ENCODE results near the gene TIGD6.
"Not testable (repeated sequence)": the region's sequence is repeated elsewhere in the genome, so short reads cannot be mapped to it uniquely, and the experiment has no call there.

TIGD6 gene

GRCh38 chr5:149969181-149969930, 31.1 kb downstream of the TIGD6 start:
- no peak for DNase-seq (ENCODE audit: low spot score)

GRCh38 chr5:149966946-149967345, 33.5 kb downstream of the TIGD6 start:
- DNase-seq (ENCODE audit: low spot score): no peak

- DNase-seq (ENCODE audit: low spot score): no peak
Observed at GRCh38 chr5:149963729-149964128, 36.7 kb downstream of the TIGD6 start.

- DNase-seq (ENCODE audit: low spot score): no peak
Observed at GRCh38 chr5:149962601-149963300, 37.7 kb downstream of the TIGD6 start.

- peak; percentile 56 for DNase-seq (ENCODE audit: low spot score)
Observed at GRCh38 chr5:149961957-149962409, 38.5 kb downstream of the TIGD6 start.

GRCh38 chr5:149961186-149961685, 39.2 kb downstream of the TIGD6 start:
- no peak for DNase-seq (ENCODE audit: low spot score)

GRCh38 chr5:149960272-149961185, 39.9 kb downstream of the TIGD6 start, which contains the start of gene SLC26A2:
TSS of gene SLC26A2 (plus strand) at chr5:149960758. CDS start at chr5:149977653, 16,895 bp downstream.
- DNase-seq (ENCODE audit: low spot score): peak; percentile 97

GRCh38 chr5:149959406-149960236, 40.8 kb downstream of the TIGD6 start:
- peak; percentile 79 for DNase-seq (ENCODE audit: low spot score)

GRCh38 chr5:149957855-149958254, 42.6 kb downstream of the TIGD6 start:
- DNase-seq (ENCODE audit: low spot score): no peak

GRCh38 chr5:149956685-149957084, 43.8 kb downstream of the TIGD6 start:
- no peak for DNase-seq (ENCODE audit: low spot score)

- DNase-seq (ENCODE audit: low spot score): no peak
Observed at GRCh38 chr5:149954798-149955197, 45.7 kb downstream of the TIGD6 start.

- no peak for DNase-seq (ENCODE audit: low spot score)
Observed at GRCh38 chr5:149953436-149954121, 46.9 kb downstream of the TIGD6 start.

- no peak for DNase-seq (ENCODE audit: low spot score)
Observed at GRCh38 chr5:149951138-149951749, 49.2 kb downstream of the TIGD6 start.

- DNase-seq (ENCODE audit: low spot score): no peak
Observed at GRCh38 chr5:149948993-149949392, 51.5 kb downstream of the TIGD6 start.

- DNase-seq (ENCODE audit: low spot score): no peak
Observed at GRCh38 chr5:149946118-149946517, 54.3 kb downstream of the TIGD6 start.

GRCh38 chr5:149944666-149945065, 55.8 kb downstream of the TIGD6 start, which contains the start of gene PDE6A:
TSS of gene PDE6A (minus strand) at chr5:149944793. CDS start at chr5:149944673, 120 bp downstream.
- no peak for DNase-seq (ENCODE audit: low spot score)

GRCh38 chr5:149943177-149943949, 57.1 kb downstream of the TIGD6 start:
- not testable (repeated sequence) for DNase-seq (ENCODE audit: low spot score)

Data from hematopoietic multipotent progenitor cell treated with erythropoietin and hydrocortisone succinate and interleukin-3 and kit ligand, for 15 days (in vitro differentiated cells).